ENCODE results near the gene AFAP1. TPM values are rescaled to one million over a fixed set of nuclear protein-coding genes. Genes with fewer than 3 reads are reported as not detected.

Gene AFAP1
- total RNA-seq, 1 experiment from 2014 or later, result 11.3 TPM

DNA sequence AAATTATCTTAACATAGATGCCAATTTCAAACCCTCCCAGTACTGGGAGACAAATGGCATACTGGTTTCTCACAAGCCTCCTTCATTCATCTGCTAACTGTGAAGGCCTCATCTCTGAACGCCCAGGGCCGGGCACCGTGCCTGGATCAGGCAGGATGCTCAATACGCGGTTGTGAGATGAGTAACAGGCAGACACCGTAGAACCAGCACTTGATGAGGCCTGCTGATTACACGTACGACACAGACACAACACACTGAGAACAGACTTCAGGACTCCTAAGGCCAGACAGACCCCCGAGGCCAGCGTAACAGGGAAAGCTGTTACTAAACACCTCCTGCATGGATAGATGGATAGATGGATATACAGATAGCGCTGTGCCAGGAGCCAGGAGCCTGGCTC, 154.6 kb downstream of the AFAP1 start:
- H3K27me3 ChIP-seq (ENCODE audit: control insufficient read depth, insufficient read depth, low read length), result no peaks in the 10 kb centered on the region
- peaks cover 2% of the 10 kb centered on the region for H3K36me3 ChIP-seq (replicated peaks; ENCODE audit: control insufficient read depth, insufficient read depth, low read length)
- no peak overlapping the region for H3K4me3 ChIP-seq (ENCODE audit: insufficient read depth, low read depth, low read length)
- DNase-seq, result no peak

DNA sequence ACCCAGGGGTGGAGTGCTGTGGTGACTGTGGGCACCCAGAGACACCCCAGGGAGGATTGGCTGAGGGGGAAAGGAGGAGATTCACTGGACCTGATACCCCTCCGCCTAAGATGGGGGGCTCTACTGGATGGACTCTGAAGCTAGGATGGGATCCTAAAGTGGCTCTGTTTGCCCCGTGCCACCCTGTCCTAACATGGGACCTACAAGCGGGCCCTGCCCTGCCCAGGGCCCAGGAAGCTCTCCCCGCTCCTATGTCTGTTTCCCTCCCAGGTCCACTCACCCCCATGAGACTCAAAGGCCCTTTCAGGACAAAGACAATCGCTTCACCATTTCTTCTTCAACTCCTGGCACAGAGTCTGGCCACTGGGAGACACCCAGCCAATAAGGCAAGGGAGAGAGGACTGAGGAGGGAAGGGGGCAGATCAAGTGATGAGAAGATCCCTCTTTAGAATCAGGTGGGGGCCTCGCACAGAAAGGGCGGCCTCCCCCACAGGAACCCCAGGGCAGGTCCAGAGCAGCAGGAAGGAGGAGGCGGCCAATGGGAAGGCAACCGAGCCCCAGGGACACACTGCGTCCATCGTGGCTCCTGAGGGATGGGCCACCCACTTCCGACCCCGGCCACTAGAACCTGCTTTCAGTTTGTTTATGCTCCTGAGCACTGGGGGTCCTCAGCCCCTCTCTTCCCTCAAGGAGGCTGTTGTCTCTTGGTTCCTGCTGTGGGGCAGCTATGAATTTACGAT, 155.4 kb downstream of the AFAP1 start:
- no peak overlapping the region for H3K4me3 ChIP-seq (ENCODE audit: insufficient read depth, low read depth, low read length)
- no peak for DNase-seq
- H3K36me3 ChIP-seq (replicated peaks; ENCODE audit: control insufficient read depth, insufficient read depth, low read length), result peaks cover 2% of the 10 kb centered on the region
- H3K27me3 ChIP-seq (ENCODE audit: control insufficient read depth, insufficient read depth, low read length), result no peaks in the 10 kb centered on the region

DNA sequence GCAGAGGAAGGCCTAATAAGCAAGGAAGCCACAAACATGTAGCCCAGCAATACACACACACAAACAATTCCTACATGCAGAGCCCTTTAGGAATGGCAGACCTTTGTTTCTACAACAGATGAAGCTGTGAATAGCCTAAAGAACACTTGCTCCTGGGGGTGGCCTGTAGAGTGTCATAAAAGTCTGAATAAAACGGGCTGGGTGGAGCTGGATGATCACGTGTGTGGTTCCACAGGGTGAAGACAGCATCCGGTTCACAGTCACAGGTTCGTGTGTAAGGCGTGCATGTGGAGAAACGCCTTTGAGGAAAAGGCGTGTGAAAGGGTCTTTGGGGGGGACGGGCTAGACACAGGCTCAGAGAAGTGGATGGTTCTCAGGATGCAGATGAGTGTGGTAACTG, 156.1 kb downstream of the AFAP1 start:
- DNase-seq, result no peak
- peaks cover 2% of the 10 kb centered on the region for H3K36me3 ChIP-seq (replicated peaks; ENCODE audit: control insufficient read depth, insufficient read depth, low read length)
- H3K27me3 ChIP-seq (ENCODE audit: control insufficient read depth, insufficient read depth, low read length), result no peaks in the 10 kb centered on the region
- no peak overlapping the region for H3K4me3 ChIP-seq (ENCODE audit: insufficient read depth, low read depth, low read length)

DNA sequence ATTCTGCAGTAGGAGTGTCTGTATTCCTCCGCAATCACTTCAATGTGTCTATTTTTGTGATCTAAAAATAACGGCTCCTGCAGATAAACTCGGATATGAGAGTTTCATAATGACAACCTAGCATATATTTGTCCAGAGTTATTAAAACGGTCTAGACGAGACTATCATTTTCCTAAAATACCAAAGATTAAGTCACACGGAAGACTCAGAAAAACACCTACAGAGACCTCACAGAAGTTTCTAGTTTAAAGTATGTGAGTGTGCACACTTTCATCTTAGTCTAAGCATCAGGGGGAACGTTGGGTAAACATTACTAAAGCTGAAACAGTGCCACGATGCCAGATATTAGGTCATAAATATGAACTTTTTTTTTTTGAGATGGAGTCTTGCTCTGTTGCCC, 156.9 kb downstream of the AFAP1 start:
- no peaks in the 10 kb centered on the region for H3K27me3 ChIP-seq (ENCODE audit: control insufficient read depth, insufficient read depth, low read length)
- DNase-seq, result no peak
- H3K36me3 ChIP-seq (replicated peaks; ENCODE audit: control insufficient read depth, insufficient read depth, low read length), result peaks cover 4% of the 10 kb centered on the region
- no peak overlapping the region for H3K4me3 ChIP-seq (ENCODE audit: insufficient read depth, low read depth, low read length)

DNA sequence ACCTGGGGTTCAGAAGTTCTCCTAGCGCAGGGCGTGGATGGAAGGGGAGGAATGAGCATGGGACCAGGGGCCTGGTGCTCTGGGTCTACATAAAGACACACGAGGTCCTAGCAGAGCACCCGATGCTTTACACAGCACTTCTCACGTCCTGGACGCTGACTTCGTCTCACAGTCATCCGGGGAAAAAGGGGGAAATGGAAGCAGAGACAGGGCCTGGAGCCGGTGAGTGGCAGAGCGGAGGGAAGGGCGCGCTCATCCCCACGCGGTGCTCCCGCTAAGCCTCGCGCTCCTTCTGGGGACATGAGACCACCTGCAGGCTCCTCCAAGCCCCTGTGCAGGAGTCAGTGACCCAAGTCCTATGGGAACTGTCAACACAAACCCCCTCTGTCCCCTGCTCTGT, 157.7 kb downstream of the AFAP1 start:
- H3K36me3 ChIP-seq (replicated peaks; ENCODE audit: control insufficient read depth, insufficient read depth, low read length), result peaks cover 4% of the 10 kb centered on the region
- H3K27me3 ChIP-seq (ENCODE audit: control insufficient read depth, insufficient read depth, low read length), result no peaks in the 10 kb centered on the region
- DNase-seq, result no peak
- no peak overlapping the region for H3K4me3 ChIP-seq (ENCODE audit: insufficient read depth, low read depth, low read length)

DNA sequence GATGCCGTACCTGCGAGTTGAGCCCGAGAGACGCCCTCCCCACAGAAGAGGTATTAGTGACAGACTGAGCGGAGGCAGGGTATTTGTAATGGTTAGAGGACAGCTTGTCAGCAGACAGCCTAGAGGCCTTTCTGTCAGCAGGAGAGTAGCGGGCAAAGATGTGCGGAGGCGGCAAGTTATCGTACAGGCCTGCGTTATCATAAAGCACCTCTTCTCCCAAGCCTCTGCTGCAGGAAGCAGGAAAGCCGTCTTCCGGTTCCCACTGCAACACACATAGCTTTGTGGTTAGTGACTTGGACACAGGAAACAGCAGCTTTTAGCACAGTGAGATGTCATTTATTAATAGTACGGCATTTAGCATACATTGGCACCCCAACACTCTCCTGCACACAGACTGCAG, 158.3 kb downstream of the AFAP1 start:
- Histone ChIP-seq H3K36me3 (replicated peaks; ENCODE audit: control insufficient read depth, insufficient read depth, low read length) (peaks cover 4% of the 10 kb centered on the region), H3K27me3 (ENCODE audit: control insufficient read depth, insufficient read depth, low read length) (no peaks in the 10 kb centered on the region), H3K4me3 (ENCODE audit: insufficient read depth, low read depth, low read length) (no peak overlapping the region)
- DNase-seq, result no peak

DNA sequence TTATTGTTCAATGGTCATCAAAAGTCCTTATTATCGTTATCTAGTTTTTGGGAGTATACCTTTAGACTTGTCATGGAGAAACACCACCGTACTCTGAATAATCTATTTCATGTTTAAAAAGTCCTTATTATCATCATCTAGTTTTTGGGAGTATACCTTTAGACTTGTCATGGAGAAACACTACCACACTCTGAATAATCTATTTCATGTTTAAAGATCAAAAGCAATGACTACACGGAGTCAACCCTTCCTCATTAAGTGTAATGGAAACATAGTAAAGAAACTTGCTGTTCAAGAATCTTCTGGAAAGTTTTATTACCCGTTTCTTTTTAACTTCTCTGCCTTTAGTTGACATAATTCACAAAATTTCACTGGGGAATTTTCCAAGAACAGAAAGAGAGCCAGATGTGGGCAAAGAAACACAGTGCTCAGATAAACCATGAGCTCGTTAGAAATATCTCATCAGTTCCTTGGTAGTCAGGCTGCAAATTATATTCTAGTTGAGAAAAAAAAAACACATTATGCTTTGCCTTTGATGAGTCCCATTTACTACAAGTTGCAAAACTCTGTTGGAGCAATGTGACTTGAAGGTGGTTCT, 158.8 kb downstream of the AFAP1 start:
- DNase-seq, result no peak
- Histone ChIP-seq H3K36me3 (replicated peaks; ENCODE audit: control insufficient read depth, insufficient read depth, low read length) (peaks cover 3% of the 10 kb centered on the region), H3K4me3 (ENCODE audit: insufficient read depth, low read depth, low read length) (no peak overlapping the region), H3K27me3 (ENCODE audit: control insufficient read depth, insufficient read depth, low read length) (no peaks in the 10 kb centered on the region)

DNA sequence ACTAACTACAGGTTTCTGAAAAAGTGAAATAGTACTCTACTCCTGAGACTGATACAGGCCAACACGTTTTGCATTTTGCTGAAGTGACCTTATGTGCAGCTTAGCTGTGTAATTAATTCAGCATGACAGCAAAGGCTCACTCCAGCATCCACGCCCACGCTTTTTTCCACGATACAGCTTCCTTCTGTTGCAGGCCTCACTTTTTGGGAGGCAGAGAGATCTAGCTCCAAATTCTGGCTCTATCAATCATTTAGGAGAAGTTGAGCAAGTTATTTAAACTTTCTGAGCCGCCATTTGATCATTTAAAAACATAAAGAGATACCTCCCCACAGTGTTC, 160.3 kb downstream of the AFAP1 start:
- peaks cover 2% of the 10 kb centered on the region for H3K36me3 ChIP-seq (replicated peaks; ENCODE audit: control insufficient read depth, insufficient read depth, low read length)
- no peaks in the 10 kb centered on the region for H3K27me3 ChIP-seq (ENCODE audit: control insufficient read depth, insufficient read depth, low read length)
- no peak overlapping the region for H3K4me3 ChIP-seq (ENCODE audit: insufficient read depth, low read depth, low read length)
- DNase-seq, result no peak

DNA sequence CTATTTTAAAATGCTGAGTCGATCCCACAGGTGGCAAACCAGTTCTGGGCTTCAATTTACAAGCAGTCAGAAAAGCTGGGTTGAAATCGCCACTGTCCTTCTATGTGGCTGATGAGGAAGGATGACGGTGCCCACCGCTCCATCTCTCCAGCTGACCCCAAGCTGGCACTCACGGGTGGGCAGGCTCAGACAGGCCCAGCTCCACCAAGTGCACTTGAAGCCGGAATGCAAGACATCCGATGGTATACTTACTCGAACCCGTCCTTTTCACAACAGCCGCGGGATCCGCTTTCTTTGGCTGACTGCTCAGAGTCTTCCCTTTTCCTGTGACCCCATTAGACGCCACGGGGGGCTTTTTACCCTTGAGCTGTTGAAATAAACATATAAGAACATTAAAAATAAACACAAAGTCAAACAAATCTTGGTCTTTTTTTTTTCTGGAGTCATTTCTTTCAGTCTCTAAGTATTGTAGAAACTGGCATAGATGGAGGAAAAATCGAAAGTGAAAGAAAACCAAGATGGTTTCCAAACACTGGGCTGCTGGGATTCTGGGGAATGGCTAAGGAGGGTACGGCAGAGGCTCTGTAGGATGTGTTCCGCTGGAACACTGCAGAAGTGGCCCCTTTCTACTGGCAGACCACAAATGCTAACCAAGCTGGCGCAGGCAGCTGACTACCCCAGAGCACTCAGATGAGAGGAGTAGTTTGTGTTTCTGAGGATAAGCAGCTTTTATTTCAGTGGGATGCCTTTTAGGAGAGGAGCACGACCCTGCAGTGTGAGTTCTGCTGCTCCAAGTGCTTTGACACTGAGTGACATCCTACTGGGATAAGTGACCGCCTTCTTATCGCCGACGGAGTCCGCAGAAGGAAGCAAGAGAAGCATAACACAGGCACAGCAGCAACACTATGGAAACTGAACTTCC, 160.9 kb downstream of the AFAP1 start:
- no peak for DNase-seq
- Histone ChIP-seq H3K27me3 (ENCODE audit: control insufficient read depth, insufficient read depth, low read length) (no peaks in the 10 kb centered on the region), H3K4me3 (ENCODE audit: insufficient read depth, low read depth, low read length) (no peak overlapping the region), H3K36me3 (replicated peaks; ENCODE audit: control insufficient read depth, insufficient read depth, low read length) (peaks cover 3% of the 10 kb centered on the region)

DNA sequence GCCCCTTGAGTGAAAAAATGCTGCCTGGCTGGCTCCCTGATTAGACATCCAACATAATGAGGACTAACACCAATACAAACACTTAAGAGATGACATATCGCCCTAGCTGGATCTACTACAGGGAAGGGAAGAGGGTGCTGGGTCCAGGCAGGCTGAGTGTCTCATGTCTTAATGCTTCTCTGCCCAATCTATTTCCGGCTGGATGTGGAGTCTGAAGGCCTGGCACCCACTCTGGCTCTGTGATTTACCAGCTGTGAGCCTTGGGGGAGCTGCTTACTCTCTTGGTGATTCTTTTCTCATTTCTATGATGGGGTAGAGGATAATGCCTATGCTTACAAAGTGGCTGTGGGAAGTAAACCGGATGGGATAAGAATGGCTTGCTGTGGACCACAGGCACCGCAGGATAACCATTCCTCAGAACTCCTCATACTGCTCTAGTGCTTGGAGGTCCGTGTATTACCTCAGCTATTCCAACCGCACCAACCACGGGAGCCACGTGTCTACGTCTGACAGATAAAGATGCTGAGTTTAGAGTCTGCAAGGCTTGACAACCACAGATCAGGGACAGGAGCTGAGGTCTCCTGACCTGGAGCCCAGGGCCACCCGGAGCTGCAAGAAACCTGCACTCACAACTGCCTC, 161.7 kb downstream of the AFAP1 start:
- H3K36me3 ChIP-seq (replicated peaks; ENCODE audit: control insufficient read depth, insufficient read depth, low read length), result peaks cover 3% of the 10 kb centered on the region

DNA sequence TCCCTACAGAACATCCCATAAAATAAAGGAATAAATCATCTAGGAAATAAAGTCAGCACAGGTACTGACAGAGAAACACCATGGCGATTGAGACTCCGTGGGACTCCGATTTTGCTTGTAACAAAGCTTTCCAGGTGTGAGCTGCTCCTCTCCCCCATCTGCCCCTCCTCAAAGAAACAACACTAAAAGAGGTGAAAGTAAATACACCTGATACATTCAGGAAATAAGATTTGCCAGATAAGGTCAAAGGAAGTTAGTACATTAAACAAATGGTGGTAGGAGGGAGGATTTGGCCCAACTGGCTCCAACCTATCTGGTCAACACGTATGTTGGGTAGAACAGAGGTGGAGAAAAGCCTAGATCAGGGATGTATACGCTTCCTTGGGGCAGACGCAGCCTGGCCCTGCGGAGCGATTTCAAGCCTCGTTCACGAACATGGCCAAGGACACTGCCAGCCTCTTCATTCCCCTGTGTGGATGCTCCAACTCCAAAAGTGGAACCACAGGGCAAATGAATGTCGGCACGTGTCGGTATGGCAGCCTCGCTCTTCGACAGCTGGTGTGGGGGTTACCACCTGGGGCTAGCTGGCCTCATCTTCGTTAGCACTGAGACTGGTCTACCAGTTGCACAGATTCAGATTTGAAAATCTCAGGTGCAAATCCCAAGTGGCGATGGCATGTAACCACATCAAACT, 162.5 kb downstream of the AFAP1 start:
- no peak overlapping the region for H3K4me3 ChIP-seq (ENCODE audit: insufficient read depth, low read depth, low read length)
- peaks cover 5% of the 10 kb centered on the region for H3K36me3 ChIP-seq (replicated peaks; ENCODE audit: control insufficient read depth, insufficient read depth, low read length)
- no peaks in the 10 kb centered on the region for H3K27me3 ChIP-seq (ENCODE audit: control insufficient read depth, insufficient read depth, low read length)
- no peak for DNase-seq

More for the DNA sequence above, 161.7 kb downstream of the AFAP1 start:
- no peak for DNase-seq
- no peak overlapping the region for H3K4me3 ChIP-seq (ENCODE audit: insufficient read depth, low read depth, low read length)
- H3K27me3 ChIP-seq (ENCODE audit: control insufficient read depth, insufficient read depth, low read length), result no peaks in the 10 kb centered on the region

DNA sequence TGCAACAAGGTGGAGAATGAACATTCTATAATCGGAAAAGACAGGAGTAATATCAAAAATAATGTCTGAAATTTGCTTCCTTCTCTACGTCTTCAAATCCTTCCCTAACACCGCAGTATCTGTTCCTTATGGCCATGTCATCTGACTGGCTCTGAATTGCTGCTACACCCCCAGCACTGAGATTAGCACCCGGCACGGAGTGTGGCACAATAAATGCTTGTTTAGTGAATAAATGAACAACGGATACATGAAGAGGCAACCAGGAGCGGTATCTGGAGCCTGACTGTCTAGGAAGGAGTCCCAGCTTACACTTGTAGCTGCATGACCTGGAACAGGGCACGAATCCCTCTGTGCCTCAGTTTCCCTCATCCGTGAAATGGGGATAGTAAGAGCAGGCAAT, 164.3 kb downstream of the AFAP1 start:
- DNase-seq, result no peak
- Histone ChIP-seq H3K36me3 (replicated peaks; ENCODE audit: control insufficient read depth, insufficient read depth, low read length) (peaks cover 5% of the 10 kb centered on the region), H3K27me3 (ENCODE audit: control insufficient read depth, insufficient read depth, low read length) (no peaks in the 10 kb centered on the region), H3K4me3 (ENCODE audit: insufficient read depth, low read depth, low read length) (no peak overlapping the region)

DNA sequence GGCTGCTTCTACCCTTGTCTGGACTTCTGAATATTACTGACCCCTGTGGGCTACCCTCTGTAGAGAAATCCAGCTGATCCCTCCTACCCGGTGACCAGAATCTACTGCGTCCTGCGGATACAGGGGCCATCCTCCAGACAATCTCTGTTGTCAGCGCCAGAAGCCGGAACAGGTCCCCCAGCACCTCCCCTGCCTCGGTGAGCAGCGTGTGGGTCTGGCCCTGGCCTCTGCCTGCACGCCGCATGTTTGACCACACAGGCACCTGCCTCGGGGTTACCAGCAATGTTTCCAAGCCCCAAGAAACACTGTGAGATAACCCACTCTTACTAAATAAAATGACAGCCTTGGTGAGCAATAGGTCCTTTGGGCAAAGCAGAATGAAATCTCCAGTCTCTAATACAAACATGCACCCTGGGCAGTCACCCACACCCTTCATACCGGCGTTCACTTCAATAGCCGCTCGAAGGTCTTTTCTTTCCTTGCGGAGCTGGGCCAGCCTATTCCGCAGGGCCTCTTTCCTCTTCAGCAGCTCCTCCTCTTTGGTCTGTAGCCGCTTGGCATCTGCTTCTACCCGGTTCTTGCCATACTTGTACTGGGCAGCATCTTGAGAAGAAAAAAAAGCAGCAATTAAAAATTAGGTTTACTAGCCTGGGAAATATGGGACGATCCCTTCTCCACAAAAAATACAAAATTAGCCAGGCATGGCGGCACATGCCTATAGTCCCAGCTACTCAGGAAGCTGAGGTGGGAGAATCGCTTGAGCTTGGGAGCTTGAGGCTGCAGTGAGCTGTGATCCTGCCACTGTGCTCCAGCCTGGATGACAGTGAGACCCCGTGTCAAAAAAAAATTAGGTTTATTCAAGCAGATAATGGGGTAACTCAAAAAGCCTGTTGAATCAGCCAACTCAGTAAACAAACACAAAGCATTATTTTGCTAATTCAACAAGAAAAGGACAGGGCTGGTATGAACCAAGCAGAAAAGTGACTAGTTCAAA, 165.1 kb downstream of the AFAP1 start:
- Histone ChIP-seq H3K36me3 (replicated peaks; ENCODE audit: control insufficient read depth, insufficient read depth, low read length) (peaks cover 5% of the 10 kb centered on the region), H3K4me3 (ENCODE audit: insufficient read depth, low read depth, low read length) (no peak overlapping the region), H3K27me3 (ENCODE audit: control insufficient read depth, insufficient read depth, low read length) (no peaks in the 10 kb centered on the region)
- no peak for DNase-seq
